ENCODE measurements around the gene FANCC.

DNA sequence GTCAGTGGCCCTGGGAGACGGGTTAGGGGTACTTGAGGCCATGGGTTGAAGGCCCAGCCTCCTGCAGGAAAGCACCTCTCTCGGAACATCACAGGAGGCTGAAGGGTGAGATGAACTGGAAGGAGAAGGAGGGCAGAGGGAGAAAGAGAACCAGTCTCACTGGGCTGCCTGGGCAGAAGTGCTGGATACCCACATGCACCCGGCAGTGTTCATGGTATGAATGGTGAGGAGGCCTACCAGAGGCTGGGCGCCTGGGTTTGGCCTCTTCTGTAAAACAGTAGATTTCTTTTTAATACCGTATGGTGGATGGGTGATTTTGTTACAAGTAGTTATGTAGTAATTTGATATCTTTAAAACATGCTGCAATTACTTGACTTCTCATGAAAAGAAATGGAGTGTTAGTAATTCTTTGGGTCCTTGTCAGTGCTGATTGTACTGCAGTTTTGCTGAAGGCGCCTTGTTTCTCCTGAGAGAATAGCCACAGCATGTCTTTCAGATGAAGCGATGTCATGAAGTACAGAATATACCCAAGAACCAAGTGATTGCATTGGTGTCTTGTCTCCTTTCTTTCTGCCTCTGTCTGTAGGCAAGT, 258.6 kb downstream of the FANCC start:
- TF ChIP-seq POLR2AphosphoS5 (IDR thresholded peaks at IDR 0.05) (no peak), POLR2A (IDR thresholded peaks at IDR 0.05) (no peak)
- TF ChIP-seq, protein P1, sequence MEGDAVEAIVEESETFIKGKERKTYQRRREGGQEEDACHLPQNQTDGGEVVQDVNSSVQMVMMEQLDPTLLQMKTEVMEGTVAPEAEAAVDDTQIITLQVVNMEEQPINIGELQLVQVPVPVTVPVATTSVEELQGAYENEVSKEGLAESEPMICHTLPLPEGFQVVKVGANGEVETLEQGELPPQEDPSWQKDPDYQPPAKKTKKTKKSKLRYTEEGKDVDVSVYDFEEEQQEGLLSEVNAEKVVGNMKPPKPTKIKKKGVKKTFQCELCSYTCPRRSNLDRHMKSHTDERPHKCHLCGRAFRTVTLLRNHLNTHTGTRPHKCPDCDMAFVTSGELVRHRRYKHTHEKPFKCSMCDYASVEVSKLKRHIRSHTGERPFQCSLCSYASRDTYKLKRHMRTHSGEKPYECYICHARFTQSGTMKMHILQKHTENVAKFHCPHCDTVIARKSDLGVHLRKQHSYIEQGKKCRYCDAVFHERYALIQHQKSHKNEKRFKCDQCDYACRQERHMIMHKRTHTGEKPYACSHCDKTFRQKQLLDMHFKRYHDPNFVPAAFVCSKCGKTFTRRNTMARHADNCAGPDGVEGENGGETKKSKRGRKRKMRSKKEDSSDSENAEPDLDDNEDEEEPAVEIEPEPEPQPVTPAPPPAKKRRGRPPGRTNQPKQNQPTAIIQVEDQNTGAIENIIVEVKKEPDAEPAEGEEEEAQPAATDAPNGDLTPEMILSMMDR (IDR thresholded peaks at IDR 0.05 in 8 of 11, conservative IDR thresholded peaks at IDR 0.05 in 3 of 11), result no peak

Measured in spleen (tissue), 7 donors.